Adrenal gland (tissue), 5 donors: ENCODE results near the gene LTN1.
"Not testable (repeated sequence)": the region's sequence is repeated elsewhere in the genome, so short reads cannot be mapped to it uniquely, and the experiment has no call there.

Source experiments
- POLR2A ChIP-seq, 2 donors: fragments of 450-650 bp; IDR thresholded peaks; one replicate each; pipeline ENCODE4 v1.6.1; 2017; ENCODE audit warnings: antibody characterized with exemption in 2 of 2, mild to moderate bottlenecking in 2 of 2, moderate library complexity in 1 of 2
- TF ChIP-seq, protein P1 (sequence below), 6 experiments: fragments of 450-650 bp in 4 of 6; fragments of 200-600 bp in 2 of 6; sonication (generic) in 1 of 6; IDR thresholded peaks; 1 replicate in 5 of 6; 2 replicates in 1 of 6; pipeline versions ENCODE4 v1.5.1 to v1.8.0; 2016 to 2021; ENCODE audit warnings: antibody characterized with exemption in 6 of 6, mild to moderate bottlenecking in 2 of 6, moderate library complexity in 1 of 6
- donor health status: DM: no; HTN: no; CAD: no.

DNA sequence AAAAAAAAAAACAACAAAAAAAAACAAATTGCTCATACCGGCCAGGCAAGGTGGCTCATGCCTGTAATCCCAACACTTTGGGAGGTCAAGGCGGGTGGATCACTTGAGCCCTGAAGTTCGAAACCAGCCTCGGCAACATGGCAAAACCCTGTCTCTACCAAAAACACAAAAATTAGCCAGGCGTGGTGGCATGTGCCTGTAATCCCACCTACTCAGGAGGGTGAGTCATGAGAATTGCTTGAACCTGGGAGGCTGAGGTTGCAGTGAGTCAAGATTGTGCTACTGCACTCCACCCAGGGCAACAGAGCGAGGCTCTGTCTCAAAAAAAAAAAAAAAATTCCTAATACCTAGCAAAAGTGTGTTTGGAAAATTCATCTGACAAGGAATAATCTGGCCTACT lies 4.5 kb downstream of the LTN1 start:
- TF ChIP-seq, protein P1, sequence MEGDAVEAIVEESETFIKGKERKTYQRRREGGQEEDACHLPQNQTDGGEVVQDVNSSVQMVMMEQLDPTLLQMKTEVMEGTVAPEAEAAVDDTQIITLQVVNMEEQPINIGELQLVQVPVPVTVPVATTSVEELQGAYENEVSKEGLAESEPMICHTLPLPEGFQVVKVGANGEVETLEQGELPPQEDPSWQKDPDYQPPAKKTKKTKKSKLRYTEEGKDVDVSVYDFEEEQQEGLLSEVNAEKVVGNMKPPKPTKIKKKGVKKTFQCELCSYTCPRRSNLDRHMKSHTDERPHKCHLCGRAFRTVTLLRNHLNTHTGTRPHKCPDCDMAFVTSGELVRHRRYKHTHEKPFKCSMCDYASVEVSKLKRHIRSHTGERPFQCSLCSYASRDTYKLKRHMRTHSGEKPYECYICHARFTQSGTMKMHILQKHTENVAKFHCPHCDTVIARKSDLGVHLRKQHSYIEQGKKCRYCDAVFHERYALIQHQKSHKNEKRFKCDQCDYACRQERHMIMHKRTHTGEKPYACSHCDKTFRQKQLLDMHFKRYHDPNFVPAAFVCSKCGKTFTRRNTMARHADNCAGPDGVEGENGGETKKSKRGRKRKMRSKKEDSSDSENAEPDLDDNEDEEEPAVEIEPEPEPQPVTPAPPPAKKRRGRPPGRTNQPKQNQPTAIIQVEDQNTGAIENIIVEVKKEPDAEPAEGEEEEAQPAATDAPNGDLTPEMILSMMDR (IDR thresholded peaks at IDR 0.05): not testable (repeated sequence)
- not testable (repeated sequence) for TF ChIP-seq POLR2A (IDR thresholded peaks at IDR 0.05)
